Esophagus muscularis mucosa (tissue), 4 donors: ENCODE data around the gene NBEAL2. TPM values are rescaled to one million over a fixed set of nuclear protein-coding genes. Genes with fewer than 3 reads are reported as not detected.
A peak's percentile ranks its signal among the peaks of the same experiment; 100 is the strongest.
"Not testable (repeated sequence)": the region's sequence is repeated elsewhere in the genome, so short reads cannot be mapped to it uniquely, and the experiment has no call there.

ENCODE experiments used
- DNase-seq: peaks from one replicate; pipeline ENCODE4 v3.0.0-alpha.2; 2017; ENCODE audit errors: extremely low spot score
- H3K27ac ChIP-seq, 4 donors: fragments of 200-600 bp; sonication (generic); replicated peaks in 1 of 4; 1 replicate in 3 of 4; 2 replicates in 1 of 4; pipeline ENCODE4 v1.5.1; 2016 to 2019; ENCODE audit warnings: mild to moderate bottlenecking in 1 of 4
- H3K27me3 ChIP-seq, 4 donors: fragments of 200-600 bp; sonication (generic); one replicate each; pipeline versions ENCODE4 v1.5.1 to v1.6.0; 2016 to 2019
- H3K36me3 ChIP-seq, 4 donors: fragments of 200-600 bp; sonication (generic); one replicate each; pipeline ENCODE4 v1.5.1; 2016 to 2019
- H3K4me1 ChIP-seq, 4 donors: fragments of 200-600 bp; sonication (generic); one replicate each; pipeline ENCODE4 v1.5.1; 2016 to 2019
- H3K4me3 ChIP-seq, 4 donors: fragments of 200-600 bp; sonication (generic); 1 replicate in 2 of 4; 2 replicates in 2 of 4; pipeline ENCODE4 v1.5.1; 2016 to 2019; ENCODE audit warnings: mild to moderate bottlenecking in 4 of 4, moderate library complexity in 1 of 4
- H3K9me3 ChIP-seq, 4 donors: fragments of 200-600 bp; sonication (generic); 1 replicate in 3 of 4; 2 replicates in 1 of 4; pipeline ENCODE4 v1.5.1; 2016 to 2019
- CTCF ChIP-seq, 3 experiments: fragments of 200-600 bp in 2 of 3; fragments of 450-650 bp in 1 of 3; sonication (generic) in 2 of 3; IDR thresholded peaks; one replicate each; pipeline ENCODE4 v1.5.1; 2017 to 2019; ENCODE audit warnings: antibody characterized with exemption in 3 of 3, mild to moderate bottlenecking in 2 of 3, moderate library complexity in 1 of 3
- EP300 ChIP-seq: sonication (generic); formaldehyde crosslinking; IDR thresholded peaks from one replicate; pipeline ENCODE4 v1.6.1; 2017; ENCODE audit warnings: antibody characterized with exemption
- POLR2A ChIP-seq: fragments of 450-650 bp; IDR thresholded peaks from one replicate; pipeline ENCODE4 v1.6.1; 2017; ENCODE audit warnings: antibody characterized with exemption, moderate library complexity, mild to moderate bottlenecking, low read depth
- POLR2AphosphoS5 ChIP-seq, 2 donors: sonication (generic); formaldehyde crosslinking; IDR thresholded peaks; one replicate each; pipeline ENCODE4 v1.6.1; 2017; ENCODE audit warnings: antibody characterized with exemption in 2 of 2
- WGBS: methylation state at CpG from one replicate; pipeline ENCODE4 v1.1.5; 2018; 5-methylcytosine and 5-hydroxymethylcytosine counted together
- intact Hi-C: fragments of 100-400 bp; cut with DNase I; formaldehyde crosslinking; loops from one replicate; pipeline ENCODE4 v1.15.1; 2023
- total RNA-seq, 4 donors: library from RNA; depleted of rRNA; stranded (reverse); fragments of >200 nt; gene quantifications; one replicate each; pipeline versions ENCODE4 v1.1.0 to v1.2.1, GENCODE V29; 2016

NBEAL2 gene
- total RNA-seq, 4 donors from 2014 or later = 16.6 to 22.1 (median 21.2) TPM

- WGBS = 87% methylated on average over 1 of the region's 1 CpG
- peaks cover 0 to 10% (median 4%) of the 10 kb centered on the region in 4 donors for H3K36me3 ChIP-seq
- intact Hi-C loops = no loop called here
- H3K9me3 ChIP-seq = no peaks in the 10 kb centered on the region
- no peaks in the 10 kb centered on the region for H3K27me3 ChIP-seq
- no peak overlapping the region for H3K4me3 ChIP-seq
- H3K27ac ChIP-seq = no peak overlapping the region
- H3K4me1 ChIP-seq = peaks cover 61 to 78% (median 77%) of the 10 kb centered on the region in 4 donors
- DNase-seq = no peak
- no peak for TF ChIP-seq POLR2AphosphoS5 (IDR thresholded peaks at IDR 0.05)
- no peak for TF ChIP-seq CTCF (IDR thresholded peaks at IDR 0.05)
- no peak for TF ChIP-seq POLR2A
- no peak for TF ChIP-seq EP300
Observed at GRCh38 chr3:46962990-46963389, 16.5 kb upstream of the NBEAL2 start.

- peaks cover 63 to 78% (median 78%) of the 10 kb centered on the region in 4 donors for H3K4me1 ChIP-seq
- 95% methylated on average over 19 of the region's 36 CpGs for WGBS
- DNase-seq, H3K9me3 ChIP-seq, H3K27ac ChIP-seq, intact Hi-C loops, H3K27me3 ChIP-seq, H3K4me3 ChIP-seq: not testable (repeated sequence)
- peaks cover 0 to 10% (median 4%) of the 10 kb centered on the region in 4 donors for H3K36me3 ChIP-seq
Observed at GRCh38 chr3:46964038-46964590, 15.4 kb upstream of the NBEAL2 start.

GRCh38 chr3:46965151-46965550 is 14.3 kb upstream of the NBEAL2 start:
- H3K27me3 ChIP-seq = no peaks in the 10 kb centered on the region
- peaks cover 0 to 10% (median 4%) of the 10 kb centered on the region in 4 donors for H3K36me3 ChIP-seq
- H3K4me1 ChIP-seq = peaks cover 63 to 78% (median 78%) of the 10 kb centered on the region in 4 donors
- H3K9me3 ChIP-seq = no peaks in the 10 kb centered on the region
- 66% methylated on average over 6 of the region's 6 CpGs for WGBS
- no peak for DNase-seq
- TF ChIP-seq CTCF (IDR thresholded peaks at IDR 0.05) (no peak), POLR2AphosphoS5 (IDR thresholded peaks at IDR 0.05) (no peak), EP300 (no peak), POLR2A (no peak)
- H3K27ac ChIP-seq = no peak overlapping the region
- H3K4me3 ChIP-seq = no peak overlapping the region
- intact Hi-C loops = no loop called here

- H3K4me3 ChIP-seq = no peak overlapping the region
- no peak for TF ChIP-seq EP300
- no peak for TF ChIP-seq POLR2A
- no peak for TF ChIP-seq CTCF (IDR thresholded peaks at IDR 0.05)
- TF ChIP-seq POLR2AphosphoS5 (IDR thresholded peaks at IDR 0.05) = no peak
- H3K27me3 ChIP-seq = no peaks in the 10 kb centered on the region
- intact Hi-C loops = no loop called here
- H3K4me1 ChIP-seq = peaks cover 63 to 78% (median 78%) of the 10 kb centered on the region in 4 donors
- 91% methylated on average over 5 of the region's 5 CpGs for WGBS
- H3K9me3 ChIP-seq = no peaks in the 10 kb centered on the region
- no peak for DNase-seq
- peaks cover 0 to 10% (median 4%) of the 10 kb centered on the region in 4 donors for H3K36me3 ChIP-seq
- no peak overlapping the region for H3K27ac ChIP-seq
Observed at GRCh38 chr3:46966811-46967210, 12.7 kb upstream of the NBEAL2 start.

- WGBS = 64% methylated on average over 6 of the region's 9 CpGs
- Histone ChIP-seq H3K27me3 (no peaks in the 10 kb centered on the region), H3K27ac (peak overlapping the region in 3 of 4 donors; percentile 6 to 61 (median 58)), H3K4me1 (peaks cover 65 to 84% (median 82%) of the 10 kb centered on the region in 4 donors), H3K4me3 (no peak overlapping the region), H3K9me3 (no peaks in the 10 kb centered on the region), H3K36me3 (peaks cover 0 to 10% (median 5%) of the 10 kb centered on the region in 4 donors)
- DNase-seq = no peak
- no peak for TF ChIP-seq POLR2AphosphoS5 (IDR thresholded peaks at IDR 0.05)
- no peak for TF ChIP-seq POLR2A
- TF ChIP-seq EP300 = no peak
- TF ChIP-seq CTCF (IDR thresholded peaks at IDR 0.05) = no peak
- intact Hi-C loops = no loop called here
Observed at GRCh38 chr3:46968783-46969428, 10.6 kb upstream of the NBEAL2 start.
